GM12891 (cell line): ENCODE measurements around the gene RBKS.

ENCODE experiments used
- DNase-seq: peaks from one replicate; pipeline ENCODE4 v3.0.0; 2011; ENCODE audit warnings: low spot score; ENCODE audit not compliant: insufficient read length
- FAIRE-seq: peaks from 2 replicates; lab custom pipeline; 2011; peaks lifted over from hg19 to GRCh38; lab: Jason Lieb, UNC
- PAX5 ChIP-seq: IDR thresholded peaks from 2 replicates; pipeline ENCODE4 v1.6.1; 2011; ENCODE audit warnings: low read length, moderate library complexity, mild to moderate bottlenecking; ENCODE audit not compliant: insufficient read depth, severe bottlenecking
- POLR2A ChIP-seq: IDR thresholded peaks from 2 replicates; pipeline ENCODE4 v1.6.1; 2011; ENCODE audit warnings: low read depth, low read length, control low read depth
- POLR2AphosphoS5 ChIP-seq: IDR thresholded peaks from 2 replicates; pipeline ENCODE4 v1.6.1; 2011; ENCODE audit warnings: low read depth, low read length, control low read depth
- POU2F2 ChIP-seq: IDR thresholded peaks from 2 replicates; pipeline ENCODE4 v1.6.1; 2011; ENCODE audit warnings: low read depth, mild to moderate bottlenecking, control low read depth, low read length, moderate library complexity
- SPI1 ChIP-seq: IDR thresholded peaks from 2 replicates; pipeline ENCODE4 v1.6.1; 2011; ENCODE audit warnings: low read depth, low read length, control low read depth
- TAF1 ChIP-seq: IDR thresholded peaks from 2 replicates; pipeline ENCODE4 v1.6.1; 2011; ENCODE audit warnings: low read depth, low read length, control low read depth

Gene RBKS

DNA sequence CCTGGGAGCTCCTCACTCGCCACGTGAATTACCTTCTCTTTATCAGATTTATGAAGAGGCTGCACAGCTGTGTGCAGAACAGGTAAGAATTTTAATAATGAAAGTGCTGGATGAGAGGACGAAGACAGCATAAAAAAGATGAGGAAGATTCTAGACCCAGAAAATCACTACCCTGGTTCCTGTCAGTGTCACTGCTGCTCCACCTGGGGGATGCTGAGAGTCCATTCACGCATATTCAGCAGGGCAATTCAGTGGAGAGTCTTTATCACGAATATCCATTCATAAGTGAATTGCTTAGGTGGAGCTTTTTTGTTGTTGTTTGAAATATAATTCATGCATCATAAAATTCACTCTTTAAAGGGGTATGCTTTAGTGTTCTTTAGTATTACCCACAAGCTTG lies 66.6 kb downstream of the RBKS start:
- DNase-seq, result no peak
- FAIRE-seq, result no peak
- TF ChIP-seq POLR2AphosphoS5, result no peak
- no peak for TF ChIP-seq POLR2A
- TF ChIP-seq PAX5, result no peak
- no peak for TF ChIP-seq SPI1
- no peak for TF ChIP-seq TAF1
- TF ChIP-seq POU2F2, result no peak

DNA sequence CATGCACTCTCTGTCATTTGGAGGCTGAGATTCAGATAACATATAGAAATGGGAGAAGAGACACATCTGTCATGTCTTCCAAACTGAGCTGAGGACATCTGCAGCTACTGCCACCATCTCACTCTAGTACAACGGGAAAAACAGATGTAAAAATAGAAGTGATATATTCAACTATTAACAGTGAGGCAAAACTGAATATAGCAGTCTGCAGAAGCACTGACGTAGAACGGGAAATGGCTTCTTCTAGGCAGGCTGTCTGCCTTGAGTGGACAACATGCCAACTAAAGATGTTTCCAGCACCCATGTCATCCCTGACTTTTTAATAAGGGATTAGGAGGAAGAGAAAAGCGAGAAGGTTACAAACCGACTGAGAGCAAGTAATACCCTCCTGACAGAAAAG lies 67.1 kb downstream of the RBKS start:
- no peak for FAIRE-seq
- TF ChIP-seq SPI1 (no peak), POU2F2 (no peak), PAX5 (no peak), POLR2A (no peak), POLR2AphosphoS5 (no peak), TAF1 (no peak)

DNA sequence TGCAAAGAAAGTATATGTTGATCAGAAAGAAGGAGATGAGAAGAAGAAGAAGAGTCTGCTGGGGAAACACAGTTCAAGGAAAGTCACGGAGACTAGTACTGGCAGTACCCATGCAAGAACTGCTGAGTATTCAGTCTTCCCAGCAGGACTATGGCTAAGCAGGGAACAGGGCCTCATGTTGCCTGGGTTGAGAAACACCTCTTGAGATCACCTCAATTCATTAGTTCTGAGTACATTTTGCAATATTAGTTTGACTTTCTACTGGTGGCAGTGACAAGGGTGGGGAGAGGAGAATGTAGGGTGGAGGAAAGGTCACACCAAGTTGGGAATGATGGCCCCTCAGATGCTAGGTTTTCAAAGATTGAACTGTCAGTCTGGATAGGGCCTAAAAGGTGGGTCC lies 68.1 kb downstream of the RBKS start:
- no peak for DNase-seq
- no peak for TF ChIP-seq PAX5
- TF ChIP-seq POLR2A, result no peak
- TF ChIP-seq TAF1, result no peak
- no peak for TF ChIP-seq POLR2AphosphoS5
- TF ChIP-seq SPI1, result no peak
- no peak for TF ChIP-seq POU2F2
- no peak for FAIRE-seq

More for the DNA sequence above, 67.1 kb downstream of the RBKS start:
- no peak for DNase-seq

DNA sequence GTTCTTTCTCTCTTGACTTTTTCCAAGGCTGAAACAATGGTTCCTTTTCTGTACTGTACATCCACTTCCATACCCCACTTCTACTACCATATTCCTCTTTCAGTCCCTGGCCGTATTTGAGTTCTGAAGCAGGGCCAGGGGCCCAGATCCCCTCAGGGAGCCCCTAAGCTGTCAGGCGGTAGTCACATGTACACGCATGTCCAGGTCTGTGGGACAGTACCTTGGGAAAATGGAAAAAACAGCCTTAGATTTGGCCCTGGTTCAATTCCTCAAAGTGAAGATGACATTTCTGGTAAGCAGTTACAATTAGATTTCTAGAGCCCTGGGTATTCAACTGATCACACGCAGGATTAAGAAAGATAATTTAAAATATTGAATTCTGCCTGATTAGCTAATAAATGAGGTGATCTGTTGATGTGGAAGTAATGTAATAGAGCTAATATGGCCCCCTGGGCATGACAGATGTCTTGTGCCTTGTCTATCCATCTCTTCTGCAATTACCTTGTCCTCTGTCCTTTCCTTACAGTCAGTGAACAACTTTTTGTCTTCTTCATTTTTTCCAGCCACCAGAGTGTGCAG lies 74.2 kb downstream of the RBKS start:
- DNase-seq (no peak), FAIRE-seq (no peak)
- TF ChIP-seq POLR2AphosphoS5 (no peak), SPI1 (no peak), PAX5 (no peak), POU2F2 (no peak), POLR2A (no peak), TAF1 (no peak)

DNA sequence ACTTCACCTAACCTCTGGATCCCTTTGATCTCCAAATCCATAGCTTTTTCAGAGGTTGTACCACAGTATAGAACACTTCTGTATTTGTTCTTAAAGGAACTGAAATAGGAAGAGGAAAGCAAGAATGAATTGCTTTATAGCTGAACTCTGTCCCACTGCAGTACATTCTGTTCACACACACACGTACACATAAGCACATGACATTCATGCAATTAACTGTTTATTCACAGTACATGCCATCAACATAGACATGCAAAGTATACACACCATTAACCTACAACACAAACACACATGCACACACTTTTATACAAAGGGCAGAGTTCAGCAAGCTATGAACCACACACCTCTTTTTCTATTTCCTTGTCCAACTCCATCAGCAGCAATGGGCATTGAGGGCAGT lies 75.4 kb downstream of the RBKS start:
- no peak for TF ChIP-seq POLR2AphosphoS5
- DNase-seq (no peak), FAIRE-seq (no peak)

DNA sequence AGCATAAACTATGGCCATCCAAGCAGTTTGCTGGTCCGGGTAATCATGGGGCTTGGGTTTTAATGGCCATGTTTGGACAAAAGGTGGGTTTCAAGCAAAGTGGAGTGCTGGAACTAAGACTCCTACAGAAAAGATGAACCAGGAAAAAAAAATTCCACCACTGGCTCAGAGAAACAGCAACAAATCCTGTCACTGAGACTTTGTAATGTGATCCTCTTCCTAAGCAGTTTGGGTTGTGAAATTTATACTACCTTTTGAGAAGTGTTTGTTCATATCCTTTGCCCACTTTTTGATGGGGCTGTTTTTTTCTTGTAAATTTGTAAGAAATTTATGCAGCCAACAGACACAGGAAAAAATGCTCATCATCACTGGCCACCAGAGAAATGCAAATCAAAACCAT lies 78.4 kb downstream of the RBKS start:
- FAIRE-seq (no peak), DNase-seq (no peak)
- TF ChIP-seq SPI1 (no peak), TAF1 (no peak), POLR2AphosphoS5 (no peak), POU2F2 (no peak), PAX5 (no peak), POLR2A (no peak)

DNA sequence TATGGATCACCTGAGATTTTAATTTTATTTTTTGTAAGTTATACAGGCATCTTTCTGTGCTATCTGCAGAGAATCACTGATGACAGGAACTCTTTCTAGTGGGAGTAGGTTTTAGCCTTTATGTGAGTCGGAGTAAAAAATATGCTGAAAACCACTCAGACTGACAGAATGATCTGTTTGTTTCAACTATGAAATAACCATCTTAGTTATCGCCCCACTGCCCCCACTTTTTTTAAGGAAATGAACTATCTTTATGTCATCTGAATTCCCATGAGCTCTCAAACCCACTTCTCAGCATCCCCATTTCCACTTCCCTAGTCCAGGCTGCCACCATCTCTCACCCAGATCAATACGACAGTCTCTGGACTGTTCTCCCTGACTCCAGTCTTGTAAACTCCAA lies 79.7 kb downstream of the RBKS start:
- TF ChIP-seq POLR2A (no peak), POLR2AphosphoS5 (no peak), TAF1 (no peak), PAX5 (no peak), SPI1 (no peak), POU2F2 (no peak)
- no peak for FAIRE-seq

DNA sequence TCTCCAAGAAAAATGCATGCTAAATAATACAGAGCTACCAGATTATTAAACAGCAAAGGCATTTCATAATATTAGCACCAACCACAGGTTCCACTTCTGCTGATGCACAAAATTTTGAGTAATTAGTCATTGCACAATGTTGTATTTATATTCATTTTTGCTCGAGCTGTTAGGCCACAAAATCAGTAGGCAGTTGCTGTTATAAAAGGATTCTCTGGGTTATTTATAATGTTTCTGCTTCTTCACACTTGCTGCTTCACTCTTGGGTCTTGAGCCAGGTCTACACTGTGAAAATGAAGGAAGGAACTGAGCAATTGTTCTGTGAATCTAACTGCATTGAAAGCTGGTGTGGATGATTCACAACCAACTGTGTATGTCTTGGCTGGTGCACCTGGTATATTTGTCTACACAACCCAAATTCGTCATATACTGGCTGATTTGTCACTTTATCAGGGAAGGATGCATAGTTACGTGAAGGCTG lies 80.4 kb downstream of the RBKS start:
- no peak for FAIRE-seq
- no peak for DNase-seq
- no peak for TF ChIP-seq SPI1

More for the DNA sequence above, 79.7 kb downstream of the RBKS start:
- no peak for DNase-seq

DNA sequence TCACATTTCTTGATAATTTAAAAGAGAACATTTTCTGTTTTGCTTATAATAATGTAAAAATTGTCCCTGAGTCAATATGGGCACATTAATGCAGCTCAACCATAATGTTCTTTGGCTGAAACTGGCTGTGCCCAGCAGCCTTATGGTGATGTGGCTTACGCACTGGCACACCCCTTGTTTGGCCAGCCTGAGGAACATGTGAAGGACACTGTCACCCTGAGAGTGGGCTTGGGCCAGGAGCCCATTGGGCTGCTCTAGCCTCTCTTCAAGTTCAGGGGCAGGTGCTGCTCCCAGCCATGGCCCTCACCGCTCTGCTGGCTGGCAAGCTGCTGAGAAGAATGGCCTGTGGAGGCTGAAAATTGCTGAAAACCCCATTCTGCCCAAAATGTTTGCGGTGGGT lies 81.2 kb downstream of the RBKS start:
- DNase-seq, result no peak
- FAIRE-seq, result no peak
- TF ChIP-seq POLR2AphosphoS5 (no peak), POU2F2 (no peak), POLR2A (no peak), TAF1 (no peak), PAX5 (no peak), SPI1 (no peak)

DNA sequence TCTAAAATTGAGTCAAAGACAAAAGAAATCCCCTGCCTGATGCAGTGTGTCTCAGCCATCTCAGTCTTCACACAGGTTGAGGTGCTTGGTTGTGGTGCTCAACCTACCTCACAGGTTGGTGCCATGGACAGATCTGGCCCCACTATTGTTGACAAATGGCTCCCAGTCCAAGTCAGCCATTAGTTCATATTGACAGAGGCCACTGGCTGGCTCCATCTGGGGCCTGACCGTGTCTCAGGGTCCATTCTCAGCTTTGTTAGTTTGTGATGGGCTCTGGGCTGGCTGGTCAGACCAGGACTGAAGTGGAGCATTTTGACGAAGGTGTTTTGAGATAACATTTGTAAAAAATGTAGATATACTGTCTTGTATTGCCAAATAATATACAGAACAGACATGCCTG lies 81.8 kb downstream of the RBKS start:
- TF ChIP-seq POLR2AphosphoS5, result no peak
- no peak for TF ChIP-seq POU2F2
- no peak for TF ChIP-seq PAX5
- TF ChIP-seq POLR2A, result no peak
- no peak for TF ChIP-seq TAF1
- TF ChIP-seq SPI1, result no peak
- FAIRE-seq (no peak), DNase-seq (no peak)

DNA sequence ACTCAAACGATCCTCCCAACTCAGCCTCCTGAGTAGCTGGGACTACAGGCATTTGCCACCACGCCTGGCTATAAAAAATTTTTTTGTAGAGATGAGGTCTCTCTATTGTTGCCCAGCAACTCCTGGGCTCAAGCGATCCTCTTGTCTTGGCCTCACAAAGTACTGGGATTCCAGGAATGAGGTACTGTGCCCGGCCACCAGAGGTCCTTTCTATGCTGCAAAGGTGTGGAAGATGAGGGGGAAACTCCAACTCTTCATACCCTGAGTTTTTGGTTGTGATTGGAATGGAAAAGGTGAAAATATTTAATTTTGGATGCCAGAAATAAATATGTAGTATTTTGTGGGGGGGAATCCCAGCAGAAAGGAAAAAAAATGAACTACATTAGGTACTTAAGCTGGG lies 82.7 kb downstream of the RBKS start:
- DNase-seq (no peak), FAIRE-seq (no peak)
- TF ChIP-seq POLR2AphosphoS5, result no peak
- no peak for TF ChIP-seq POLR2A
- TF ChIP-seq PAX5, result no peak
- TF ChIP-seq POU2F2, result no peak
- no peak for TF ChIP-seq SPI1
- TF ChIP-seq TAF1, result no peak
